NT2/D1 (cell line): ENCODE measurements around the gene TKFC.

ENCODE experiments used
- SUZ12 ChIP-seq: IDR thresholded peaks from 2 replicates; pipeline ENCODE4 v1.6.1; 2011; ENCODE audit not compliant: insufficient read length, insufficient read depth; ENCODE audit errors: extremely low read depth
- YY1 ChIP-seq: IDR thresholded peaks from 2 replicates; pipeline ENCODE4 v1.6.1; 2011; ENCODE audit not compliant: insufficient read length, insufficient read depth
- ZNF274 ChIP-seq: IDR thresholded peaks from 2 replicates; pipeline ENCODE4 v1.6.1; 2011; ENCODE audit warnings: mild to moderate bottlenecking, low read depth, low read length

- TF ChIP-seq YY1 (no peak), SUZ12 (no peak), ZNF274 (no peak)
Measured at GRCh38 chr11:61336171-61336935, 3.3 kb downstream of the TKFC start.
